ENCODE data around the gene LCOR. TPM values are rescaled to one million over a fixed set of nuclear protein-coding genes. Genes with fewer than 3 reads are reported as not detected.

LCOR gene
- total RNA-seq, 1 experiment from 2014 or later, result 42.1 TPM

DNA sequence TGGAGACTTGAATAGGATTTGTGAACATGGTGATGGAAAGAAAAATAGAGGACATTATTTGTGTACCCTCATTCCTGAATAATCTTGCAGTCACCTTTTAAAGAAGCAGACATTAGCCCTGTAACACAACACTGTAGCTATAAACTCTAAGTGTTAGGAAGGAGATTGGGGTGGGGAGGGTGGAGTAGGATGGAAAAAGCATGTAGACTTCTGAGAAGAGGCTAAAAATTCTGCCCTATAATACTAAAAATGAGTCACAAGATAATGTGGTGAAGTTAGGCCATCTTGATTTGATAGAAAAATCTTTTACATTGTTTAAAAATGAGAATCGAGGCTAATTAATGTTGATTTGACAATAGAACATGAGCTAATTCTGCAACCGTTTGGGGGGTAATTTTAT lies 128.8 kb downstream of the LCOR start:
- H3K27me3 Mint-ChIP-seq (ENCODE audit: low read depth), result no peaks in the 10 kb centered on the region
- no peaks in the 10 kb centered on the region for H3K23me2 ChIP-seq (ENCODE audit: insufficient read length, low read depth, low read length, poor library complexity, severe bottlenecking)
- no peak overlapping the region for H3K4me3 Mint-ChIP-seq
- no peak overlapping the region for H3K9ac ChIP-seq (ENCODE audit: extremely low read depth, insufficient read length, low read length)
- no peak overlapping the region for H2BK15ac ChIP-seq (ENCODE audit: low read depth, low read length)
- no peak overlapping the region for H3K4ac ChIP-seq (ENCODE audit: low read depth, low read length)
- H4K91ac ChIP-seq (ENCODE audit: insufficient read length, low read depth, low read length), result no peak overlapping the region
- H3T11ph ChIP-seq (ENCODE audit: low read length), result no peak overlapping the region
- no peak overlapping the region for H4K5ac ChIP-seq (ENCODE audit: insufficient read length, low read depth, low read length)
- H3K4me1 Mint-ChIP-seq, result no peaks in the 10 kb centered on the region
- H3K4me2 ChIP-seq (ENCODE audit: insufficient read depth, insufficient read length, low read length), result no peak overlapping the region
- no peak overlapping the region for H2BK120ac ChIP-seq (ENCODE audit: low read depth, low read length, poor library complexity, severe bottlenecking)
- no peaks in the 10 kb centered on the region for H3K79me2 ChIP-seq (ENCODE audit: insufficient read depth, low read length)
- H3K36me3 Mint-ChIP-seq (ENCODE audit: insufficient read depth in 1 of 3, low read depth in 3 of 3), result peaks cover 0 to 7% (median under 1%) of the 10 kb centered on the region in 3 experiments; a peak in 5 of 7 replicates
- no peaks in the 10 kb centered on the region for H3K9me3 ChIP-seq (ENCODE audit: control insufficient read depth, low read depth, low read length)
- no peak overlapping the region; a peak in 1 of 7 replicates for H3K27ac Mint-ChIP-seq
- H2AK5ac ChIP-seq (ENCODE audit: insufficient read length, low read length), result no peak overlapping the region
- TF ChIP-seq, protein P1, sequence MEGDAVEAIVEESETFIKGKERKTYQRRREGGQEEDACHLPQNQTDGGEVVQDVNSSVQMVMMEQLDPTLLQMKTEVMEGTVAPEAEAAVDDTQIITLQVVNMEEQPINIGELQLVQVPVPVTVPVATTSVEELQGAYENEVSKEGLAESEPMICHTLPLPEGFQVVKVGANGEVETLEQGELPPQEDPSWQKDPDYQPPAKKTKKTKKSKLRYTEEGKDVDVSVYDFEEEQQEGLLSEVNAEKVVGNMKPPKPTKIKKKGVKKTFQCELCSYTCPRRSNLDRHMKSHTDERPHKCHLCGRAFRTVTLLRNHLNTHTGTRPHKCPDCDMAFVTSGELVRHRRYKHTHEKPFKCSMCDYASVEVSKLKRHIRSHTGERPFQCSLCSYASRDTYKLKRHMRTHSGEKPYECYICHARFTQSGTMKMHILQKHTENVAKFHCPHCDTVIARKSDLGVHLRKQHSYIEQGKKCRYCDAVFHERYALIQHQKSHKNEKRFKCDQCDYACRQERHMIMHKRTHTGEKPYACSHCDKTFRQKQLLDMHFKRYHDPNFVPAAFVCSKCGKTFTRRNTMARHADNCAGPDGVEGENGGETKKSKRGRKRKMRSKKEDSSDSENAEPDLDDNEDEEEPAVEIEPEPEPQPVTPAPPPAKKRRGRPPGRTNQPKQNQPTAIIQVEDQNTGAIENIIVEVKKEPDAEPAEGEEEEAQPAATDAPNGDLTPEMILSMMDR (conservative IDR thresholded peaks at IDR 0.05), result no peak
- no peak overlapping the region for H2AFZ ChIP-seq (ENCODE audit: low read length)
- H3K56ac ChIP-seq (ENCODE audit: insufficient read length, low read depth, low read length), result no peak overlapping the region
- no CpG with 5 or more reads among the region's 2 CpGs for WGBS (ENCODE audit: extremely low coverage, insufficient read length, low lambda C conversion rate)
- H2BK12ac ChIP-seq (ENCODE audit: insufficient read length, low read depth, low read length), result no peak overlapping the region
- no peak overlapping the region for H3K23ac ChIP-seq (ENCODE audit: insufficient read length, low read depth, low read length)
- no peak overlapping the region for H2BK5ac ChIP-seq (ENCODE audit: insufficient read length, low read length)
- H3K14ac ChIP-seq (ENCODE audit: insufficient read depth, low read length), result no peak overlapping the region
- H3K27ac ChIP-seq (ENCODE audit: insufficient read length, low read depth, low read length), result no peak overlapping the region
- no peak overlapping the region for H2BK20ac ChIP-seq (ENCODE audit: low read depth, low read length, poor library complexity, severe bottlenecking)
- no peak overlapping the region for H4K8ac ChIP-seq (replicated peaks; ENCODE audit: insufficient read length, low read depth, low read length)
- no peaks in the 10 kb centered on the region for H3K9me3 Mint-ChIP-seq
- no peak for DNase-seq
- no peaks in the 10 kb centered on the region for H3K4me1 ChIP-seq (ENCODE audit: insufficient read depth, low read length)
- no peaks in the 10 kb centered on the region for H3K79me1 ChIP-seq (ENCODE audit: insufficient read depth, low read depth, low read length, poor library complexity, severe bottlenecking)
- H3K18ac ChIP-seq (ENCODE audit: insufficient read length, low read depth, low read length), result no peak overlapping the region
- H4K20me1 ChIP-seq (ENCODE audit: control insufficient read depth, insufficient read depth, insufficient read length), result no peaks in the 10 kb centered on the region
- no peaks in the 10 kb centered on the region for H3K27me3 ChIP-seq (ENCODE audit: insufficient read depth, low read length)

Measured in H9 (cell line).